ENCODE data around the gene ZFAND3.

Gene ZFAND3

DNA sequence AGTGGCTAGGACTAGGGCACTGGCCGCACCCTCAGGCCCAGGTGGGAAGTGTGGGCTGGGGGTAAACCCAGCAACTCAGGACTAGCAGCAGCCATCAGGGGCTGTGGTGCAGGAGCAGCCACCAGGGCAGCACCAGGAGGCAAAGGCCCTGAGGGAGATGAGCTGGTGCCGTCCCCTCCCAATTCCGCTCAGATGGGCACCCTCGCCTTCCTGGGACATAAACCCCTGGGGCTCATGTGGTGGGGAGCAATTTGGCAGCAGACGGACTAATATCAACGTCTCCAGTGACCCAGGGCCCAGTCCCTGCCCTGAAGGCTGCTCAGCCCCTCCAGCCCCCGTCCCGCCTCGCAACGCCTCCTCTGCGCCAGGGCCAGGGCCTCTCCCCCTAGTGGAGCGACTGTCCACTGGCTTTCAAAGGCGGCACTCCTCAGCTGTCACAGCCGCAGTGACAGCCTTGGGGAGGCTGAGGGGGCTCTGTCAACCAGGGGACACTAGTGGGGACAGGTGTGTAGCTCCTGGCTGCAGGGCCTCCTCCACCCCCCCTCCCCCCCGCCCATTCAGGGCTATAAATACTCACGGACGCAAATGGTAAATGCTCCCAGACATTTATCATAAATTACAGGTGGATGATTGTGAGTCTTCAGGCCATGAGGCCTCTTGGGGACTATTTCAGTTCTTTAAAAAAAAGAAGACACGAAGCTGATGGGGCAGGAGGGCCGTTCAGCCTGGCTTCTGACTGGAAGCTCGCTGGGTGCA lies 349.9 kb downstream of the ZFAND3 start:
- DNase-seq (ENCODE audit: low read depth in 2 of 2): no peak

DNA sequence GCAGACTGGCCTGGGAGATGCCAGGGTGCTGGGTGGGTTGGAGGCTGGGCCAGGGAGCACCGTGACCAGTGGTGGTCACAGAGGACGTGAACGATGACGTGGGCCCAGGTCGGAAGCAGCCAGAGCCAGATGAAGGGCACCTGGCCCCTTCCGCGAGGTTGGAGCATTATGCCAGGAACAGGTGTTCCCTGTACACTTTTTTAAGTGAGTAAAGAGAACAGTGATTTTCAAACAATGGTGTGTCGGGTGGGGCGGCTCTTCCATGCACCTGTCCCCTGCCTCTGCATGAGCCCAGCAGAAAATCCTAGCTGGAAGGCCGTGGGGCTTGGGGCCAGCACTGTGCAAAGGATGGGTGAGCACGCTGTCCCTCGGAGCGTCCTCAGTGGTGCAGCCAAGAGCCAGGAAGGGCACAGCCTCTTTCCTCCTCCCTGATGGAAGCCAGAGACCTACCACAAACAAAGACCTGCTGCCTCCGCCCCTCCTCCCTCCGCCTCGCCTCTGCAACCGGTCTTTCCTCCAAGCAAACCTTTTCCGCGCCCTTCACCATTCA lies 350.5 kb downstream of the ZFAND3 start:
- no peak for DNase-seq (ENCODE audit: low read depth in 2 of 2)

DNA sequence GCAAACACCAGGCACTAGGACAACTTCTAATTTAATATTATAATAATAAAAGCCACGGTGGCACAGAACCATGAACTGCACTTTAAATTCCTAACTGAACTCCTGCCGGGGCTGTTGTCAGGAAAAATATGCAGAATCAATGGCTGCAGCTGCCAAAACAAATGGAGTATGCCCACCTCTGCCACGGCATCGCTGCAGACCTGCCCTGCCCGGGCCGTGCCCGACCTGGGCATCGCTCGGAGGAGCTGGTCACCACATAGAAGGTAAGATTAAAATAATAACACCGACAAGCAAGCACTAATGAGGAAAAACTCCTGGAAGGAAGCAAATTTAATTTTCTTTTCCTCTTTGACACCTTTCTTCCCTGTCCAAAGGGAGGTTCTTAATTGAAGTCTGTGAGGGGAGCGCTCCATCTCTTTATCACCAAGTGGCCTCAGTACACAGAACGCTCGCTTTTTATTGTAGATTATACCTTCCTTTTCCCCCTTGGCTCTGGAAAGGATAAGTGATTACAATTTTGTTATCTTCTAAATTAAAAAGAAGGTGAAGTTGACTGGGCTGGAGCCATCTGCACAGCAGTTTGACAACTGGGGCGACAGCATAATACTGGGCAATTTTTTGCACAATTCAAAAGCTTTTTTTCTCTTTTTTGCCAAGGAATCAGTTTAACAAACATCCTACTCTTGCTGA lies 351.3 kb downstream of the ZFAND3 start:
- no peak for DNase-seq (ENCODE audit: low read depth in 2 of 2)

DNA sequence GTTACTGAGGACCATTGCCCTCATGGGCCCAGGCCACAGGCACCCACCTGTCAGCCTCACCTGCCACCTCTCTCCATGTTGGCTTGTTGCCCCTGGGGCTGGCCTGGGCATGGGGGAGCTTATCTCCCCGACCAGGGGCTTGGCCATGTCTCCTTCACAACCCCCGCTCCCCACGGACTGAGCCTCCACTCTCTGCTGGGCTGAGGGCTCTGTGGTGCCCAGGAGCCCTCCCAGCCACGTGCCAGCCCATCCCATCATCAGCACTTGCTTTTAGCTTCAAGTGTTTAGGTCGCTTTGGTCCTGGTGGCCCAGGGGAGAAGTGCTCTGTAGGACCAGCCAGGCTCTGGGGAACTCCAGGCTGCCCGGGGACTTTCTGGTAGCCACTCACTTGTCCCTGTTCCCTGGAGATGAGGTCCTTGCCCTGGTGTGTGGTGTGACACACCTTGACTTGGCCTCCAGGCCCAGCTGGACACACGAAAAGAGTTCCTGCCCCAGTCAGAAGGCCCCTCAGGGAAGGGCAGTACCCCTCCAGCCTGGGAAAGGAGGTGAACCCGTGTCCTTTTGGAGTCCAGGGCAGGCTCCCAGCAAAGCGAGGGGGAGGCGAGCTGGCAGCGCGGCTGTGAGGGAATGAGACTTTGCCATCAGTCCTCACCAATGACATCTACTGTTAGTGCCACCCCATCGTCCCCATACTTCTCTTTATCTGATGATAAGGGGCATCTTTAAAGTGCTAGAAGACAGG lies 352.6 kb downstream of the ZFAND3 start:
- DNase-seq (ENCODE audit: low read depth in 2 of 2): no peak

DNA sequence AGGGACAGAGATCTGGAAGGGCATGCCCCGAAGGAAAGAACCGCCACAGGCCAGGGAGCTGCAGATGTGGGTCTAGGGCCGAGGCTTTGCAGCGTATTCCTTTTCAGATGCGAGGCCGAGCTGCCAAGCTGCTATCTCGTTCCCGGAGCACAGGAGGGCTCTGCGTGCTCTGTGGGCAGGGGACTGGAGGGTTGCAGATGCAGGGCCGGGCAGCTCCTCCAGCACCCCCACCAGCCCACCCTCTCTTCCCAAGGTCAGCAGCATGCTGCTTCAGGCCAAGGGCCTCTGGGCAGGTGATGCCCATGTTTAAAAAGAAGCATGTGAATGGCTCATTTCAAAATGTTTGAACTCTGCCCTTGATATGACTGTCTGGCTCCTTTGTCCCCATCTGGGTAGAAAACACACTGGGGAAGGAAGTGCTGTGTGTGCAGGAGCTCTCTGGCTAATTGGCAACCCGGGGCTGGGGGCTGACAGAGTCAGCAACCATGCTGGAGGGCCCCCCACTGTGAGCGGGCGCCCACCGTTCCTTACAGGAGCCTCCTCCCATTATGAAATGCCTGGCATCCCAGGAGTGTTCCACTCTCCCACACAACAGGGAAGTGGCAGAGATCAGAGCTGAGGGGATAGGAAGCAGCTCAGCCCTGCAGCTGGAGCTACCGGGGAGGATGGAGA lies 353.3 kb downstream of the ZFAND3 start:
- DNase-seq (ENCODE audit: low read depth in 2 of 2): no peak

DNA sequence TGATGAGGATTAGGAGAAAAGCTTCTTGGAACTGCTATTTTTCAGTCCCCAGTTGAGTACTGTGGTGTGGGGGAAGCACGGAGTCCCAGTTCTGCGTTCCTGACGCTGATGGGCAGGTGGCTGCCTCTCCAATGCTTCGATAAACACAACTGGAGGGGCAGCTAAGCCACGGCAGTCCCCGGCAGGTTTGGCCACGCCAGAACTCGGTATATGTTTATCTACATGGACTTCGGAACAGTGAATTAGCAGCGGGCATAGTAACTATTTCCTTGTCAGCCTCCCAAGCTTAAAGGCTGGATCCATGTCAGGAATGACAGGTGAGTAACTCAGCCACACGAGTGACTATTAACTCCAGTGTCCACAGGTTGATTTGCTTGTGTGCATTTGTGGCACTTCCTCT lies 354.4 kb downstream of the ZFAND3 start:
- no peak for DNase-seq (ENCODE audit: low read depth in 2 of 2)

DNA sequence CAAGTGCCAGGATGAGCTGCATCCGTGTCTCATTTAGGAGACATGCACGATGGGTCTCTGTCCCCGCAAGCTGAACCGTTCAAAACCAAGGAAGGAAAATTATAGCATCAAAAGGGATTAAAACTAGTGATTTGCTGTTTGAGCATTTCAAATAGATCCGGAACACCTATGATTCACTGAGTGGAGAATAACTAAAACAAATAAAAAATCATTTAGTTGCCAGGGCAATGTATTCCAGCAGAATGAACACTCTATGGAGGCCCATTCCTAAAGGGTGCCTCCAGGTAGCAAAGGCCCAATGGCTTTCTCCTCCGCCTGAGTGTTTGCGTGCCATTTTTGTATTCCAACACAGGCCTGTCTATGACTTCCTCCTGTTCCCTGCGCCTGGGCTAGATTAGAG lies 354.8 kb downstream of the ZFAND3 start:
- DNase-seq (ENCODE audit: low read depth in 2 of 2): no peak

DNA sequence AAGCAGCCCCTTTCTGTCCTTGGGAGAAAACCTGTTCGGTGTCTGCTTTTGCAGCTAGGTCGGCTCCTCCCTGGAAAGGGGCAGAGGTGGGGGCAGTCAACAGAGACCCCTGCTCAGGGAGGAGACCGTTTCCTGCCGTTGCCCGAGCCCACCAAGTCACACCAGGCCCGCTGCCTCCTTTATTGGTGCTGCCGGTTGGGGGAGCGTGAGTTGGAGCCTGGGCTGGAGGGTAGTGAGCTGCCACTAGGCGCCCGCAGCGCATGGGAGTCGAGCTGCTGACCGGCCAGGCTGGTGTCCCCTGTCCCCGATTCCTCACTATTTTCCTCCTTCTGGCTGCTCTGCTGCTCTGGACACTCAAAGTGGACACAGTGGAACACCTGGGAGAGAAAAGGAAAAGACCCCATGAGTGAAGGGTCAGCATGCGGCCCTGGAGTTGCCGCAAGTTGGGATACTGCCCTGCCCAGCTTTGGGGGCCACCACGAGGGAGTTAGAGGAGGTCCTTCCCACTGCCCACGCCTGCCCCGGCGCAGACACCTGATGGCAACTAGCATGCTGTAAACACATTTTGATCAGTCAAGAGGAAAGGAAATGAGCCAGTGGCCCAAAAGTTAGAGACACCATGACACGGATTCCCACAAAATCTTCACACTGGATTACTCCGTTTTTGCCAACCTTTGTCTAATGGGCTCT lies 355.4 kb downstream of the ZFAND3 start:
- no peak for DNase-seq (ENCODE audit: low read depth in 2 of 2)

DNA sequence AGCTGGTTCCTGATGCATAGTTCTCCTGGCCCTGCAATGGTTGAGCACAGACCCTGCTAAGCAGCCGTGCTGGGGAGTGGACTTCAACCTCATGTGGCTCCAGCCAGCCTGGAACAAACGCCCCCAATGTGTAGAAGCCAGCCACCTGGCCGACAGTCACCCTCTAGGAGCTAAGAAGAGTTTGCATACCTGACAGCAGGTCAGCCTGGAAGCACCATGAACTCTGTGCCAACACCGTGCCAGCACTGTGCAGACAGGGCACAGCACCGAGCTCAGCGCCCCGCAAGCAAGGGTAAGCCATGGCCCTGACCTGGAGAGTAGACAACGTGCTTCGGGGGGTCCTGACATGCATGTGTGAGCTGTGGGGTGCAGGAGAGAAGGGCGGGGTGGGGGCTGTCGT lies 356.3 kb downstream of the ZFAND3 start:
- DNase-seq (ENCODE audit: low read depth in 2 of 2): no peak

DNA sequence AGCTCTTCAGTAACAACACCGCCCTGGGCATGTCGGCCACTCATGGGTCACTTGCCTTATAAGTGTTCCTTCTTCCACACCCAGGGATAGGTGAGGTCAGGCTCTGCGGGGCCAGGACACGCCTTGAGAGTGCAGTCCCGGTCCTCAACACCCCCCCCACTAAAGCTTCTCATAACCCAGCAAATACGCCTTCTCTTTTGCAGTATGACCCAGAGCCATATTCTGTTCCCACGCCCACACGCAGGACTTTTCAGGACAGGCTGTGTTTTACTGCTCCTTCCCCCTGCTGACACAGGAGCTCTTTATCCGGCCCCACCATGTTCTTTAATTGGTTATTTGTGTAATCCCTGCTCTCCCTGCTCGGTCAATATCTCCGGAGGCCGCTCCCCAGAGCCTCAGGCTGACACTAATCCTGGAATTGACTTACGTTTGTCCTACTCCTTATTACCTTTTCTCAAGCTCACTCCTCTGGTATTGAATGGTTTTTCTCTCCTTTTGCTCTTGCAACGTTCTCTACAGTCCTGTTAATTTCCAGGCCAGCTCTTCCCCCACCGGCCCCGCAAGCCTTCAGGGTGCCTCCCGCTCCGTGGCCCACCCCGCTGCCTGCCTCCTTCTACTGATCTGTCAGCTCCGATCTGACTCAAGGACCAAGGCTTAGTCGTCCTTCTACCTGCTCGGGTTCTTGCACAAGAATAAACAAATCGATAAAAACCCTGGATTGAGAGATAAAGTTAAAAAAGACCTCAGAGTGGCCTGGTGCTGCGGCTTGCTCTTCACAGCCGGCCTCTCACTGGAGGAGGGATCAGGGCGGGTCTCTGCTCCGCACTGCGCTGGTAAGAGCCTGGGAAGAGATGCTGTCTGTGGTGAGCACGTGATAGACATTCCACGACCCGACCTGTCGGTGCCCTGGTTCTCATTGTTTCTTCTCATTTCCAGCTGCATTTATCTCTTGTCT lies 357.5 kb downstream of the ZFAND3 start:
- no peak for DNase-seq (ENCODE audit: low read depth in 2 of 2)

DNA sequence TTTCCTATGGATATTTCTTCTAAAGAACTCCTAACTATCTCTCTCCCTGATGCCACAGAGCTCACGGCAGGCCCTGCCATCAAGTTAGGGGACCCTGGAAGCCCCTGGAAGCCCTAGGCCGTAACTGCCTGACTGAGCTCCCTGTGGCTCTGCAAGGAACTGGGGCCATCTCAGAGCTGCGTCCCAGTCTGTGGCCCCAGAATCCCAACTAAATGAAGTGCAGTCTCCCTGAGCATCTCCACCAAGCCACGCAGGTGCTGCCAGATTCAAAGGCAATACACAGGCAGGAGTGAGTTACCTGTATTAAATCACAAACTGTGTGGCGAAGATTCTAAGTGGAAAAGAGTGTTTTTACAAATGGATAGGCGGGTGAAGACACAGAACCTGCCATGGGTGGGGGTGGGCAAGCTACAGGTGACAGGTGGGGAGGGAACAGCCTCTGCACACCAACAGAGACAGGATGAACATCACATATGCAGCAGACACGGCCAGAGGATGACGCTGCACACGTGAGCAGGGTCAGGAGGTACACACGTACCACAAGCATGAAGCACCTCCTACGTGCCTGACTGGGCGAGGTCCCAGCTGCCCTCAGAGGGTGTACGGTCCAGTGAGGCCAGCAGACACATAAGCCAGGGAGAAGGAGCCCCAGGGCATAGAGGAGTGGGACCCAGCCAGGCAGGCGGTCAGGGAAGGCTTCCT lies 358.5 kb downstream of the ZFAND3 start:
- DNase-seq (ENCODE audit: low read depth in 2 of 2): no peak

DNA sequence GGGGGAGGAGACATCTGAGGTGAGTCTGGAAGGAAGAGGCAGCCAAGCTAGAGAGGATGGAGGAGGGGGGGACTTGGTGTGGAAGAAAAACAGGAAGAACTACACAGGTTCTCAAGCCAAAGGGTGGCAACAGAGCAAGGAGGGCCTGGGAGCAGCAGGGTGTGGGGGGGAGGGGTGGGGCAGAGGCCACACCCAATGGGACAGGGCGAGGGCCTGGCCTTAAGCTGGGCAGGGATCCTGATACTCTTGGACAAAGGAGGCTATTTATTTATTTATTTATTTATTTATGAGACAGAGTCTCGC lies 359.0 kb downstream of the ZFAND3 start:
- no peak for DNase-seq (ENCODE audit: low read depth in 2 of 2)

DNA sequence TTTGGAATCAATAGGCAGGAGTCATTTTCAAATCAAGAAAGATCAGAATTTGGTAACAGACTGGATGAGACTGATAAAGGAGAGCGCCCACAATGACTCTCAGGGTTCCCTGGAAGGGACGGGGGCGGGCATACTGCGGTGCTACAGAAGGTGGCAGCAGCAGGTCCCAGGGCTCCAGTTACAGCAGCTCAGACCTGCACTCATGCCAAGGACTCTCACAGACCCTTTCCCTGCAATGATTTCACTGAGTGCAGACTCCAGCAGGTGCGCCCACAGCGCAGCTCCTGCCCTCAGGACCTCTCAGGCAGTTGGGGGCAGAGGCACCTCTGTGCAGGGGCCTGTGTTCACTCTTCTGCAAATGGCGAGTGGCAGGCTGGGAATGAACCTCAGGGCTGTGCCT lies 359.8 kb downstream of the ZFAND3 start:
- DNase-seq (ENCODE audit: low read depth in 2 of 2): no peak

DNA sequence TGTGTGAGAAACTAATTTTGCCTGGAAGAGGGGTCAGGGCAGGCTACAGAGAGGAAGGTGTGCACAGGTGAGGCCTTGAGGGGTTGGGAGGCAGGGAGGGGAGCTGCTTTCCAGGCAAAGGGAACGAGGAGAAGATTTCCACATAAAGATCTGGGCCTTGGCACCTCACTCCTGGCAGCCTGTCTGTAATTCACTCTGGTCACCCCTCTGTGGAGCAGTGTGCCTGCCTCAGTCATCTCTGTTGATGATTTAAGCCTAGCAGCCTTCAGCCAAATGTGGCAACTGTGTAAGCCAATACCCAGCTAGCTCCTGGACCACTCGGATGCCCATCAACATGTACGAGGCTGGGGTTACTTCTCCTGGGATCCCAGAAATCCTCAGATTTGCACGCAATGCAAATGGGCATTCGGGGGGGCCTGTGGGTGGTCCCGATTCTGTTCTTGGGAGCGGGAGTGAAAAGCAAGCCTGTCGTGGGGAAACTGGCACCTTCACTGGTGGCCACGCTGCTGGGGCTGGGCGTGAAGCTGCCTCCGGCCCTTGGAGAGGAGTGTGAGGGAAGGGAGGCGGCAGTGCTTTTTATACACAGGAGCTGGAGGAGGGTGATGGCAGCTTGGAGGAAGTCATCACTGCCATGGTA lies 360.4 kb downstream of the ZFAND3 start:
- DNase-seq (ENCODE audit: low read depth in 2 of 2): no peak

DNA sequence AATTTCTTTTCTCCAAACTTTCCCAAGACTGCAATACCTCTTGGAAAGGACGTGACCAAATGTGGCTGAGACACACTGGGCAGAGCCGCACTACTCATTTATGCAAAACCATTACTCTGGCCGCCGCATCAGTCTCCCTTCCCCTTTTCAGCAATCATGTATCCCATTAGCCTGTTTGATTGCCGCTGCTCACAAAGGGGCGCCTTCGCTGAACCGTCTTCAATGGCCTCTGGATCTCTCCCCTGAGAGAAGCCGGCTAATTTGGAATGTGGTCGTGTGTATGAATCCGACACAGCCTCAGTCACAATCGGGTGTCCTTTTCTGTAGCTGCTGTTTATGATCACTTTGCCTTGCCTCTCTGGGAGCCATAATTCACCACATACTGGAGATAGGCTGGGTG lies 361.1 kb downstream of the ZFAND3 start:
- no peak for DNase-seq (ENCODE audit: low read depth in 2 of 2)

DNA sequence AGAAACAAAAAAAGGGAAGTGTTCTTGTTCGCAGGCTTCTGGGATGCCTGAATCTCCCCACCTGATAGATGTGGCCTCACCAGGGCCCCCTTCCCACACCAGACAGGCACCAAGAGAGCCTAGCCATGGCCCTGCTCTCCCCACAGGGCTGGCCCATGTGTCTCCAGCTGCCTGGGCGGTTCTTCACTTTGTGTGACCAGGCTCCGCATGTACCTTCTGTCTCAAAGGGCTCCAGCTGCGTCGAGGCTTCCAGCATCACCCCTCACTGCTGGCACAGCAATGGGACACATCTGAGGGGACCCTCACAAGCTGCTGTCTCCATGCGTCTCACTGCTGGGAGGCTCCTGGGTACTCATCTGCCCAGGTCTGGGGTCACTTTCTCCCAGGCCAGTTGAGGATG lies 362.9 kb downstream of the ZFAND3 start:
- no peak for DNase-seq (ENCODE audit: low read depth in 2 of 2)

DNA sequence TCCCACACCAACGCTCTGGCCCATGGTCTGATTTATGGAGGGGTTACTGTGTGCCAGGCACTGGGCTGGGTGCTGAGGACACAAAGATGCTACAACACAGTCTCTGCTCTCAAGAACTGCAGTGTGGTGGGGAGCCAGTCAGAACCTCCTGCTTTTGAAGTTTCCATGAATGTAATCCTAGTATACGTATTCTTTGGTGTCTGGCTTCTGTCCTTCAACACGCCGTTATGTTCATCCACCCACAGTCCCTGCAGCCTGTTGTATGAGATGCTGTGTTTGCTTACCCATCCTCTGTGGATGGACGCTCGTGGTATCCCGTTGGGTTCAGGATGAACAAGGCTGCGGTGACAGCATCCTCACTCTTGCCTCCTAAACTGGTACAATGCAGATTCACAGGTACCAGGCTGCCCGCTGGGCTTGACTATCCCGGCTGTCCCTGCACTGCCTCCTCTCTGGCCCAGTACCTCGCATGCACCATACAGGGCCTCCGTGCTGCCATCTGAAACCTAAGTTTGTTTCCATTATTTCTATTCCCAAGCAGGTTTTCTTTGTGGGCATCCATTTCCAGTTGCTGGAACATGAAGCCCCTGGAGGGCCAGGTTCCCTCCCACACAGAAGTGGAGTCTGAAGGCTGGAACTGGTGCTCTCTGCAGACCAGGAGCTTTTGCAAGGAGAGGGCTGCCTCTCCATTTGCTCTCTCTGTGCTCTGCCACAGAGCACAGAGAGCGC lies 364.5 kb downstream of the ZFAND3 start:
- no peak for DNase-seq (ENCODE audit: low read depth in 2 of 2)

DNA sequence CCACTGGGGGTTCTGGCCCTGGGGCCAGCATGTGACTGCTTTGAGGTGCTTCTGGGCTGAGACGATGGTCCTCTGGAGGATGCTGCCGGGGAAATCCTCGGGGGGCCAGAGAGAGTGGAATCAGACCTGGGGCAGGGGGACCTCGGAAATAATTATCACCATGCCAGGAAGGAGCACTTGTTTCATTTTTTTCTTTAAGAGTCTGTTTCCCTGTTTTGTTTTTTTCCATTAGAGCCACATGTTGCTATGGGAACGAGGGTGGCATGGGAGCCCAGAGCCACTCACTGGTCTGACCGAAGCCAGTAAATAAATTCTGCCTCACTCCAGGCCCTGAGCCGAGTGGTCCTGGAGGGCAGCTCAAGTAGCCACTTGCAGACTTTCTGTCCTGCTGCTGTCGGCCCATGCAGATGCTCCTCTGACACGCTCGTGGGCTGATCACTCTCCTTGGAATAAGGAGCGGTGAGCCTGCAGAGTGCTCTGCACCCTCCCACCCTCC lies 365.1 kb downstream of the ZFAND3 start:
- DNase-seq (ENCODE audit: low read depth in 2 of 2): no peak
